ENCODE measurements around the gene OSBPL3. TPM values are rescaled to one million over a fixed set of nuclear protein-coding genes. Genes with fewer than 3 reads are reported as not detected.

Gene OSBPL3
- total RNA-seq, 2 donors from 2014 or later: 9.0 to 14.8 TPM

GRCh38 chr7:24830440-24831050 is 149.4 kb downstream of the OSBPL3 start:
- no peak overlapping the region for H3K4me3 ChIP-seq
- H3K27me3 ChIP-seq: no peaks in the 10 kb centered on the region
- intact Hi-C loops (cut with DNase I): no loop called here
- no peak for TF ChIP-seq CTCF (IDR thresholded peaks at IDR 0.05)
- no peaks in the 10 kb centered on the region for H3K36me3 ChIP-seq
- H3K9me3 ChIP-seq: no peaks in the 10 kb centered on the region
- peak overlapping the region; percentile 28 for H3K27ac ChIP-seq
- no peak for DNase-seq
- H3K4me1 ChIP-seq: peaks cover 16% of the 10 kb centered on the region
- peak overlapping the region in 1 of 2 donors; percentile 28 for H3K9ac ChIP-seq (ENCODE audit: low read depth in 2 of 2, low read length in 2 of 2)

- TF ChIP-seq CTCF (IDR thresholded peaks at IDR 0.05): no peak
- no peak overlapping the region for H3K4me3 ChIP-seq
- intact Hi-C loops (cut with DNase I): no loop called here
- no peaks in the 10 kb centered on the region for H3K36me3 ChIP-seq
- no peak overlapping the region for H3K9ac ChIP-seq (ENCODE audit: low read depth in 2 of 2, low read length in 2 of 2)
- DNase-seq: no peak
- H3K27me3 ChIP-seq: no peaks in the 10 kb centered on the region
- no peaks in the 10 kb centered on the region for H3K9me3 ChIP-seq
- H3K27ac ChIP-seq: no peak overlapping the region
- peaks cover 20% of the 10 kb centered on the region for H3K4me1 ChIP-seq
These were observed 150.2 kb downstream of the OSBPL3 start for GRCh38 chr7:24829787-24830186.

GRCh38 chr7:24828891-24829661 is 150.9 kb downstream of the OSBPL3 start:
- no peak for DNase-seq
- no peak overlapping the region for H3K27ac ChIP-seq
- no peaks in the 10 kb centered on the region for H3K36me3 ChIP-seq
- intact Hi-C loops (cut with DNase I): no loop called here
- TF ChIP-seq CTCF (IDR thresholded peaks at IDR 0.05): no peak
- no peak overlapping the region for H3K9ac ChIP-seq (ENCODE audit: low read depth in 2 of 2, low read length in 2 of 2)
- no peak overlapping the region for H3K4me3 ChIP-seq
- no peaks in the 10 kb centered on the region for H3K27me3 ChIP-seq
- peaks cover 20% of the 10 kb centered on the region for H3K4me1 ChIP-seq
- no peaks in the 10 kb centered on the region for H3K9me3 ChIP-seq

- no peak overlapping the region for H3K9ac ChIP-seq (ENCODE audit: low read depth in 2 of 2, low read length in 2 of 2)
- H3K36me3 ChIP-seq: no peaks in the 10 kb centered on the region
- H3K4me3 ChIP-seq: no peak overlapping the region
- intact Hi-C loops (cut with DNase I): no loop called here
- TF ChIP-seq CTCF (IDR thresholded peaks at IDR 0.05): no peak
- H3K27me3 ChIP-seq: no peaks in the 10 kb centered on the region
- no peak for DNase-seq
- H3K27ac ChIP-seq: no peak overlapping the region
- peaks cover 20% of the 10 kb centered on the region for H3K4me1 ChIP-seq
- H3K9me3 ChIP-seq: no peaks in the 10 kb centered on the region
These were observed 152.4 kb downstream of the OSBPL3 start for GRCh38 chr7:24827589-24827988.

GRCh38 chr7:24827027-24827426 is 153.0 kb downstream of the OSBPL3 start:
- no peaks in the 10 kb centered on the region for H3K27me3 ChIP-seq
- H3K4me3 ChIP-seq: no peak overlapping the region
- no peak overlapping the region for H3K9ac ChIP-seq (ENCODE audit: low read depth in 2 of 2, low read length in 2 of 2)
- no peak for DNase-seq
- H3K4me1 ChIP-seq: peaks cover 20% of the 10 kb centered on the region
- intact Hi-C loops (cut with DNase I): no loop called here
- H3K27ac ChIP-seq: peak overlapping the region; percentile 65
- no peaks in the 10 kb centered on the region for H3K9me3 ChIP-seq
- no peaks in the 10 kb centered on the region for H3K36me3 ChIP-seq
- no peak for TF ChIP-seq CTCF (IDR thresholded peaks at IDR 0.05)

Data from colonic mucosa (tissue), 4 donors.